GM12891 (cell line): ENCODE results near the gene MTM1.

Source experiments
- PAX5 ChIP-seq: IDR thresholded peaks from 2 replicates; pipeline ENCODE4 v1.6.1; 2011; ENCODE audit warnings: low read length, moderate library complexity, mild to moderate bottlenecking; ENCODE audit not compliant: insufficient read depth, severe bottlenecking
- POLR2A ChIP-seq: IDR thresholded peaks from 2 replicates; pipeline ENCODE4 v1.6.1; 2011; ENCODE audit warnings: low read depth, low read length, control low read depth
- POLR2AphosphoS5 ChIP-seq: IDR thresholded peaks from 2 replicates; pipeline ENCODE4 v1.6.1; 2011; ENCODE audit warnings: low read depth, low read length, control low read depth
- POU2F2 ChIP-seq: IDR thresholded peaks from 2 replicates; pipeline ENCODE4 v1.6.1; 2011; ENCODE audit warnings: low read depth, mild to moderate bottlenecking, control low read depth, low read length, moderate library complexity
- TAF1 ChIP-seq: IDR thresholded peaks from 2 replicates; pipeline ENCODE4 v1.6.1; 2011; ENCODE audit warnings: low read depth, low read length, control low read depth

- TF ChIP-seq POLR2A (no peak), POLR2AphosphoS5 (no peak), TAF1 (no peak), PAX5 (no peak), POU2F2 (no peak)
Measured at GRCh38 chrX:150564838-150565237, 3.6 kb upstream of the MTM1 start.
